NCI-H524 (cell line): ENCODE data around the gene MED27.

ENCODE experiments used
- DNase-seq, 2 experiments: peaks; one replicate each; lab custom pipeline; 2025; lab: John Stamatoyannopoulos, UW

MED27 gene

DNA sequence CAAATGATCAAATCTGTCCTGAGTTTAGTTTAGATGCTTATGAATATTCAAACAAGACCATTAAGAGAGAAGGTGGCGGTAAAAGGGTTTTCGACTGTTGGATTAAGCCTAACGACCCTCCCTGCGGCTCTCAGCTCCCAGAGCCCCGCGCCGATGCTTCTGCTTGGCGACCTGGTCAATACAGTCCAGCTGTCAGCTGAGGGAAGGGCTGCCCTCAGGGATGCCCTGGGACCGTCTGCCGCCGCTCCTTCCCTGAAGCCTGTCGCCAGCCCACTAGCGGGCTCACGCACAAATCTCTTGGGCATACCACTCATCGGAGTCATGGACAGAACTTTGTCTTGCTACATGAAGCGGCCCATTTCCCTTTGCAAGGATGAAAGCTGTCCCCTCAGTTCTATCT, 203.2 kb downstream of the MED27 start:
- peak; percentile 38 to 42 for DNase-seq

DNA sequence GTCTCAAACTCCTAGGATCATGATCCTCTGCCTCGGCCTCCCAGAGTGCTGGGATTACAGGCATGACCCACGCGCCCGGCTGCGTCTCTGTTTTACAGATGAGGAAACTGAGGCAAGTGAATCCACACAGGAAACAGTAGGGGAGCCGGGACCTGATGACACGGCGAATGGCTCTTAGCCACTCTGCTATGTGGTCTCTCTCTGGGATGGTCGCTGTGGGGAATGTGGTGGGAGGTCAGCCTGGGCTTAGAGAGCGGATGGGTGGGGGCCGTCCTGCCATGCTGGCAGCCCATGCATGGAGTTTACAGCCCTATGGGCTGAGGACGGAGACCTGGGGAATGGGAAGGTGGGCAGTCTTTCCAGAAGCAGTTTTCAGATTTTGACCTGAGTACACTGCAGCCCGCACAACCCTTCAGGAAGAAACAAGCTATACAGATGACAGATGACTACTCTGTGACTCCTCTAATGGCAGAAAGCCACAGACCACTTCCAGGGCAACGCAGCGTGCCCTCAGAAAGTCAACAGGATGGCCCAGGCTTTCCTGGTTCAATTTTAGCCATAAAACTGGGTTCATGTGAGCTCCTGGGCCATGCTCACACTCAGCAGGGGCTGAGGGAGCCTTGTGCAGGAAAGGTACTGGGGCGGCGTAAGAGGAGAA, 203.7 kb downstream of the MED27 start:
- DNase-seq, result no peak

GRCh38 chr9:131874916-131875670, 204.6 kb downstream of the MED27 start:
- no peak for DNase-seq

DNA sequence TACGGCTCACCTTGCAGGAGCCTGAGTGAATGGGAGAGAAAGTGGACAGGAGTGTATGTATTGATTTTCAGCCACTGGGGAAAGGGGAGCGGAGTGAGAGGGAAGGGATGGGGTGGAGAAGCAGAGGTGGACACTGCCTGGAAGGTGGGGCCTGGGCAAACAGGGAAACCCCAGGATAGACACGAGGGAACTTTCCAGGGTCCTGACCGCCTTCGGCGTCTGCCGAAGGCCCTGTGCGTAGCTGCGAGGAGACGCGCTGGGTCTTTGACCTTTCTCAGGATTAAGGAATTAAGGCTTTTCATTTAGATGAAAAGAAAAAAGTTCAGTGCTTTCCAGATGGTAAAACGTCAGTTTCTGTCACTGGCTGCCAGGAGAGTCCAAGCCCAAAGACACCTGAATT, 205.2 kb downstream of the MED27 start:
- no peak for DNase-seq

DNA sequence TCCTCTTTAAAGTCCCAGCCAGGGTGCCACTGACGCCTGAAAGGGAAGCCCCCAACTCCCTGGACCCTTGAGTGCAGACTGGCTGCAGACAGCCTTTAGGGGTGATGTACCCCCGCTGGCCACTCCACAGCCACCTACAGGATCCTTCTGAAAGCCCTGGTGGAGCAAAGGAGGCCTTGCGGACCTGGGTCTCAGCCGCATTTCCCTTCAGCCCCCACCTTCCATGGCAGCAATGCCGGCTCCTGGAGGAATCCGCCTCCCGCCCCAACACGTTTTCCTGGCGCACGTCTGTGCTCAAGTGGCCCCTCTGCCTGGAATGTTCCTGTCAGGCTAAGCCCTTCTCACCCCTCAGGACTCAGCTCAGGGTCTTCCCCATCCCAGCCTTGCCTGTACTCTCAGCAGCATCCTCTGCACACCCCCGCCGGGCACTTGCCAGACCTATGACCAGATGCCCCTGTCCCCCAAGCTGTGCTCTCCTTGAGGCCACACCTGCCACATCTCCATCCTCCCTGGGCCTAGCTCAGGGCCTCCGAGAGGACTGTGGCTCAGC, 205.7 kb downstream of the MED27 start:
- DNase-seq, result peak in 1 of 2 experiments; percentile 57

- DNase-seq, result peak; percentile 69 to 89
These were observed 206.3 kb downstream of the MED27 start for GRCh38 chr9:131873335-131873734.

DNA sequence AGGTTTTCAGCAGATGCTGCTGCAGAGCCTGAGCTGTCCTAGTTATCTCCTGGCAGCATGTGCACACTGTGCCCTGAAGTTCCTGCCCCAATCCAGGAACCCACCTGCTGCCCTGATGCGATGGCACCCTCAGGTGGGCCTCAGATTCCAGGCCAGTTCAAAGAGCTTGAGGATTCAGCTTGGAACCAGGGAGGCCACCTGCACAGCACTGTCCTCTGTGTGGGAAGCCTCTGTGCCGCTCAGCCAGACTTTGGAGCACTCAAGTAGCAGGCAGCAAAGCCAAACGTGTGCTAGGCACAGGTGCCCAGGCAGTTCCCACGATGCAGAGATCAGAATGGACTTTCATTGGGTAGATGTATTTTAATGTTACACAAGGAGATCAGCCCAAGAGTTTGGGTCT, 207.0 kb downstream of the MED27 start:
- no peak for DNase-seq

DNA sequence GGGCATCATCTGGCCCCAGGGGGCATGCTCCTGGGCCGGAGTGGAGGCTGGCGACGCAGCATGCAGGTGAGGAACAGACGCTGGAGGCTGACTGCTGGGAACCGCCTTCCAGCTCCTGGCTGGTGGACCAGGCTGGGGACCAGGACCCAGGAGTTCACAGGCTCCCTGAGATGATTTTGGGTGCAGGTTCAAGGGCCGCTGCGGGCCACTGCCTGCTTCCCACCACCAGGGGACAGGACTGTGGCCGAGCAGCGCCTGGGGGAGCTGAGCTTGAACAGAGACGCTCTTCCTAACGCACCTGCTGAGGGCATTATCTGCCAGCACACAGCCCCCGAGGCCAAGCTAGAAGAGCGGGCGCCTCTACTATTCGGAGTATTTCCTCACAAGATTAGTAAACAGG, 207.7 kb downstream of the MED27 start:
- DNase-seq, result no peak

DNA sequence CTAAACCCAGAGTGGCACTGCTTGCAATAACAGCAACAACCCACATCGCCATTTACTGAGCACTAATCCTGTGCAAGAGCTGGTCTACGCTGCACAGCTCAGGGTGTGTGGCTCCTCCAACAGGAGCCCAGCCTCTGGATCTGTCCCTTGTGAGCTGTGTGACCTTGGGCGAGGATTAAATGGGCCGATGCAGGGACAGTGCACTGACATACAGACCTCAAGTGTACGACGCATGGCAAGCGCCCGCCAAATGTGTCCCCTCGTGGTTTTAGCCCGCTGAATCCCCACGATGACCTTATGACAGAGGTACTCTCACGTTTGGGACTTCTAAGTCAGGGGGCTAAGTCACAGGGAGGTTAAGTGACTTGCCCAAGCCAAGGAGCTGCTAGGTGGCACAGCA, 209.5 kb downstream of the MED27 start:
- DNase-seq, result no peak

DNA sequence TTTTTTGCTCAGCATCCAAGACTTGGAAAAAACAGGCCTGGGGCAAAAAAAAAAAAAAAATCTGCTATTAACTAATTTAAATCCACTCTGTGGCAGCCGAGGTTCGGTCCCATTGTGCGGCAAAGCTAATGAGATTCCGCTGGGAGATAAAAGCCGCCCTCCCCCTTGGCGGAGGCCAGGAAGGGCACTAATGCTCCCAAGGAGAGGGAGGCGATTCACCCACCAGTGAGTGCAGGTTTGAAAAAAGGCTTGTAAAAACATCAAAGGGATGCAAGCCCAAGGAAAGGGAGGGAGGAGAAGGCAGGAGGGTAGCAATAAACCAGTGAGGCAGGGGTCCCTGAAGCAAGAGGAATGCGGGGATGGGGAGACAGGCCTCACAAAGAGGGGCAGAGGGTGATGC, 210.3 kb downstream of the MED27 start:
- DNase-seq, result no peak

DNA sequence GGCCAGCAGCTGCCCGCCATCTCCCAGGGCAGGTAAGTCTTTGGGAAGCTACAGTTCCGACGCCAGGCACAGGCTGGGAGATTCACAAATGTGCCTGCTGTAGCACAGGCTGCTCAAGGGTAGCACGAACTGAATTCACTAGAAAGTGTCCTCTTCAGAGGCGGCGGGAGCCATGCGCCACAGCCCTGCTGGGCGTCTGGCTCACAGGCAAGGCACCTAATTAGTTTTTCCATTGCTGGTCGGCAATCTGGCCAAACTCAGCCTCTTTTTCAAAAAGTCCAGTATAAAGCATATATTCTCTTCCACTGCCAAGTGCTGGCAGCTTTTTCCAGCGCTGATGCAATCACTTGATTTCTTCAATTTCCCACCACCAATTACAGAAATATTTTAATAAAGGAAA, 210.9 kb downstream of the MED27 start:
- peak in 1 of 2 experiments; percentile 33 for DNase-seq

- no peak for DNase-seq
These were observed 212.0 kb downstream of the MED27 start for GRCh38 chr9:131867611-131868192.

DNA sequence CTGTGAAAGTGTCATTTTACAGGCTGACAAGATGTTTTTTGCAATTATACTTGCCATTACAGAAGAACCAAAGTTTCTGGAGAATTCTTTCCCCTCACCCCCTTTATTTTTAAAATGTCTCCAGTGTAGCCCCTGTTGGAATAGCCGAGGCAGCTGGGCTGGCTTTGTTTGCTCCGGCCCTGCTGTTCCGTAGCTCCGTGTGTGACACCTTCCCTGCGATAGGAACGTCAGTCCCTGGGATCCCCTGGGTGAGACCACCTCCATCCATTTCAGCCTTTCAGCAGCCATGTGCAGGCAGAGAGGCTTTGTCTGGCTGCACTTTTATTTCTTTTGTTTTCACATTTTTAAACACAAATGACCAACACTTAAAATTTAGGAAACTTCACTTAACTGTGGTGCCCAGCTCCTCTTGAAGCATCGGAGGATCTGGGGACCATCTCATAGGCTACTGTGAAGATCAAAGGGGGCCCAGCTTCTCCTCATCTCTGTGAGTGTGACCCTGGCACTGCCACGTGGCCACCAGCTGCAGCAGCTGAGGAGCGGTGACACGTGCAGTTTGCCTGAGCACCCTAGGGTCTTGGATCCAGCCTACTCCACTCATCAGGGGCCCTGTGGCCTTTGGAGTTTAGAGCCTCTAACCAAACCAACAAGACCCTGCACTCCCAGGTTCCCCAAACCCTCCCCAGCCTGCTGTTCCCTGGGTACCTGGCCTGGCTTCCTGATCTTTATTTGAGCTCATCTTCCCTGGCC, 214.0 kb downstream of the MED27 start:
- DNase-seq, result no peak

DNA sequence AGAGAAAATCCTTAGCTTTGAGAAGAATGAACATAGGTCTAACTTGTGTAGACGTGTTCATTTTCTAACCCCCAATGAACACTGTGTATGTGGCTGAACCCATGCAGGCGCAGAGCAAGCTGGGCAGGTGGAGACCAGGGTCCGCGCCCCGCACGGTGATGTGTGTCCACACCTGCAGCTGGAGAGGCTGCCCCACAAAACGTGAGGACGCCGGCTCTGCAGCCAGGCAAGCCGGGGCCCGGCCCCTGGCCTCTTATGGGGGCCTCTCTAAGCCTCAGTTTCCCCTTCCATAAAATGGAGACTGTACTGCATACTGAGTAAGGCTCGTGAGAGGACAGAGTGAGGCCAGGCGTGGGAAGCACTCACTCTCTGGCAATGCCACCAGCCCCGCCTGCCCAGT, 215.1 kb downstream of the MED27 start:
- no peak for DNase-seq

GRCh38 chr9:131863306-131863896, 216.3 kb downstream of the MED27 start:
- DNase-seq, result no peak

GRCh38 chr9:131862261-131862660, 217.4 kb downstream of the MED27 start:
- DNase-seq, result peak; percentile 38 to 70

GRCh38 chr9:131860430-131860829, 219.2 kb downstream of the MED27 start:
- no peak for DNase-seq

- no peak for DNase-seq
These were observed 221.5 kb downstream of the MED27 start for GRCh38 chr9:131858147-131858546.

DNA sequence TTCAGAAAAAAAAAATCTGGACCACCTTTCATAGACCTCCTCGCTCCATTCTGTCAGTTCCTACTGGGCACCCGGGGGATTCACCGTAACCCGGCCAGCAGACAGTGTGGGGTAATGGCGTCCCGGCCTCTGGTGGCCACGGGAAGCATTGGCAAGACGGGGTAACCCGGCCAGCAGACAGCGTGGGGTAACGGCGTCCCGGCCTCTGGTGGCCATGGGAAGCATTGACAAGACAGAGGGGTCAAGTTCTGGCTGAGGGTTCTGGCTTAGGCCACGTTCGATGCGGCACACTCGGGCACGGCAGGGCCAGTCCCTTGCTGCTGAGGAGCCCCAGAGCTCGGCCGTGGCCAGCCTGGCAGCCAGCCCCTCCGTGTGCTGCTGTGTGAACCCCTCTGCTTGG, 223.6 kb downstream of the MED27 start:
- DNase-seq, result no peak

GRCh38 chr9:131854896-131855613, 224.6 kb downstream of the MED27 start:
- peak; percentile 72 to 89 for DNase-seq

DNA sequence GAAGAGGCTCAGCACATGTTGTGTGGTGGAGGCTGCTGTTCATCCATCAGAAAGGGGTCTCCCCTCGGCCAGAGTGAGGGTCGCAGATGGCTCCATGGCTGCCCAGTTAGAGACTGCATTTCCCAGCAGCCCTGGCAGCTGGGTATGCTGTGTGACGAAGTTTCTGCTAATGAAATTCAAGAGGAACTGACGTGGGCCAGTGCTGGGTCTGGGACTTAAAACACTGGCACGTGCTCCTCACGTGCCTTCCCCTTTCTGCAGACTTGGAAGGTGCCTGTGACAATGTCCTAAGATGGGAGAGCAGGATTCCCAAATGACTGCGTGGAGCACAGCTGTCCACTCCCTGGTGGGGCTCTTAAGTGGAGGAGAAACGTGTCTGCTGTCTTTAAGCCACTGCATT, 225.3 kb downstream of the MED27 start:
- DNase-seq, result peak in 1 of 2 experiments; percentile 79
